Esophagus squamous epithelium (tissue), 5 donors: ENCODE results near the gene STEEP1. TPM values are rescaled to one million over a fixed set of nuclear protein-coding genes. Genes with fewer than 3 reads are reported as not detected.

Experiments
- DNase-seq: peaks from one replicate; lab custom pipeline; 2025; lab: John Stamatoyannopoulos, UW
- H3K27ac ChIP-seq, 4 donors: fragments of 200-600 bp; sonication (generic); one replicate each; pipeline ENCODE4 v1.5.1; 2016 to 2019; ENCODE audit warnings: mild to moderate bottlenecking in 1 of 4
- H3K27me3 ChIP-seq, 4 donors: fragments of 200-600 bp; sonication (generic); 1 replicate in 3 of 4; 2 replicates in 1 of 4; pipeline versions ENCODE4 v1.5.1 to v1.6.0; 2017 to 2021; ENCODE audit warnings: antibody characterized with exemption in 1 of 4
- H3K36me3 ChIP-seq, 3 donors: fragments of 200-600 bp; sonication (generic); one replicate each; pipeline ENCODE4 v1.5.1; 2016 to 2019
- H3K4me1 ChIP-seq, 3 donors: fragments of 200-600 bp; sonication (generic); one replicate each; pipeline ENCODE4 v1.5.1; 2017 to 2019
- H3K4me3 ChIP-seq, 4 donors: fragments of 200-600 bp; sonication (generic); 1 replicate in 3 of 4; 2 replicates in 1 of 4; pipeline ENCODE4 v1.5.1; 2016 to 2019; ENCODE audit warnings: mild to moderate bottlenecking in 2 of 4, moderate library complexity in 1 of 4
- H3K9me3 ChIP-seq, 3 donors: fragments of 200-600 bp; sonication (generic); one replicate each; pipeline ENCODE4 v1.5.1; 2016 to 2019
- CTCF ChIP-seq, 6 experiments: fragments of 450-650 bp in 4 of 6; fragments of 200-600 bp in 2 of 6; sonication (generic) in 2 of 6; IDR thresholded peaks; one replicate each; pipeline ENCODE4 v1.5.1; 2016 to 2019; ENCODE audit warnings: antibody characterized with exemption in 6 of 6, mild to moderate bottlenecking in 4 of 6, moderate library complexity in 4 of 6
- POLR2A ChIP-seq, 4 donors: fragments of 450-650 bp; IDR thresholded peaks; one replicate each; pipeline ENCODE4 v1.6.1; 2017; ENCODE audit warnings: antibody characterized with exemption in 4 of 4, mild to moderate bottlenecking in 4 of 4, moderate library complexity in 3 of 4
- WGBS, 2 donors: methylation state at CpG; one replicate each; pipeline ENCODE4 v1.1.5; 2018; 5-methylcytosine and 5-hydroxymethylcytosine counted together
- intact Hi-C: fragments of 100-400 bp; cut with DNase I; formaldehyde crosslinking; loops from one replicate; pipeline ENCODE4 v1.15.0; 2022
- total RNA-seq, 4 donors: library from RNA; depleted of rRNA; stranded (reverse); fragments of >200 nt; gene quantifications; one replicate each; pipeline ENCODE4 v1.1.0, GENCODE V29; 2016
- donor health status: DM: yes; HTN: yes; CAD: no.

STEEP1 gene
- total RNA-seq, 4 donors from 2014 or later = 14.8 to 31.1 (median 17.2) TPM

GRCh38 chrX:119503484-119503861 is 61.7 kb downstream of the STEEP1 start:
- Histone ChIP-seq H3K27ac (peak overlapping the region; percentile 82 to 90 (median 84)), H3K36me3 (no peaks in the 10 kb centered on the region), H3K9me3 (no peaks in the 10 kb centered on the region), H3K27me3 (no peaks in the 10 kb centered on the region), H3K4me3 (no peak overlapping the region), H3K4me1 (peaks cover 8 to 48% (median 12%) of the 10 kb centered on the region in 3 donors)
- 80% methylated on average over 1 of the region's 2 CpGs; no CpG with 5 or more reads in 1 of the 2 donors for WGBS, 2 donors
- intact Hi-C loops = no loop called here
- DNase-seq = no peak
- no peak for TF ChIP-seq POLR2A (IDR thresholded peaks at IDR 0.05)
- no peak for TF ChIP-seq CTCF (IDR thresholded peaks at IDR 0.05)

GRCh38 chrX:119502727-119503483 is 62.3 kb downstream of the STEEP1 start:
- no peak for DNase-seq
- 59% methylated on average over 8 of the region's 11 CpGs; no CpG with 5 or more reads in 1 of the 2 donors for WGBS, 2 donors
- intact Hi-C loops = no loop called here

GRCh38 chrX:119501511-119502148 is 63.6 kb downstream of the STEEP1 start:
- TF ChIP-seq POLR2A (IDR thresholded peaks at IDR 0.05) = no peak
- no peak for TF ChIP-seq CTCF (IDR thresholded peaks at IDR 0.05)
- no peaks in the 10 kb centered on the region for H3K9me3 ChIP-seq
- H3K27ac ChIP-seq = peak overlapping the region; percentile 82 to 90 (median 84)
- 44 to 55% methylated on average over 4 to 5 of the region's 7 CpGs for WGBS, 2 donors
- H3K27me3 ChIP-seq = no peaks in the 10 kb centered on the region
- H3K4me3 ChIP-seq = no peak overlapping the region
- peaks cover 8 to 56% (median 12%) of the 10 kb centered on the region in 3 donors for H3K4me1 ChIP-seq
- intact Hi-C loops = no loop called here
- H3K36me3 ChIP-seq = no peaks in the 10 kb centered on the region
- no peak for DNase-seq

More at GRCh38 chrX:119502727-119503483, 62.3 kb downstream of the STEEP1 start:
- H3K27me3 ChIP-seq = no peaks in the 10 kb centered on the region
- no peak overlapping the region for H3K4me3 ChIP-seq
- peaks cover 8 to 48% (median 12%) of the 10 kb centered on the region in 3 donors for H3K4me1 ChIP-seq
- H3K9me3 ChIP-seq = no peaks in the 10 kb centered on the region
- no peak for TF ChIP-seq CTCF (IDR thresholded peaks at IDR 0.05)
- no peak for TF ChIP-seq POLR2A (IDR thresholded peaks at IDR 0.05)
- H3K36me3 ChIP-seq = no peaks in the 10 kb centered on the region
- H3K27ac ChIP-seq = peak overlapping the region; percentile 82 to 90 (median 84)

- Histone ChIP-seq H3K4me3 (no peak overlapping the region), H3K27me3 (no peaks in the 10 kb centered on the region), H3K36me3 (no peaks in the 10 kb centered on the region), H3K9me3 (no peaks in the 10 kb centered on the region), H3K27ac (peak overlapping the region in 3 of 4 donors; percentile 82 to 90 (median 84)), H3K4me1 (peaks cover 8 to 70% (median 12%) of the 10 kb centered on the region in 3 donors)
- 80 to 95% methylated on average over 7 to 13 of the region's 13 CpGs for WGBS, 2 donors
- DNase-seq = no peak
- intact Hi-C loops = no loop called here
- TF ChIP-seq POLR2A (IDR thresholded peaks at IDR 0.05) (no peak), CTCF (IDR thresholded peaks at IDR 0.05) (no peak)
Measured at GRCh38 chrX:119500061-119500800, 65.0 kb downstream of the STEEP1 start.
